KMS-11 (cell line): ENCODE data around the gene TCAP.

Source experiments
- H2AFZ ChIP-seq: fragments of 200-600 bp; sonication (generic); 2 replicates; pipeline ENCODE4 v1.6.1; 2016; ENCODE audit warnings: antibody characterized with exemption, mixed run types, low read depth
- H3K27ac ChIP-seq: fragments of 200-600 bp; sonication (generic); 2 replicates; pipeline ENCODE4 v1.6.1; 2016; ENCODE audit warnings: mild to moderate bottlenecking, mixed run types
- H3K27me3 ChIP-seq: fragments of 200-600 bp; sonication (generic); 2 replicates; pipeline ENCODE4 v1.6.1; 2017; ENCODE audit warnings: mild to moderate bottlenecking, low read depth, mixed run types, moderate library complexity; ENCODE audit not compliant: insufficient read depth
- H3K36me3 ChIP-seq: fragments of 200-600 bp; sonication (generic); 2 replicates; pipeline ENCODE4 v1.6.1; 2017; ENCODE audit warnings: mild to moderate bottlenecking, mixed run types; ENCODE audit not compliant: insufficient read depth
- H3K4me1 ChIP-seq: fragments of 200-600 bp; sonication (generic); 2 replicates; pipeline ENCODE4 v1.6.1; 2016; ENCODE audit warnings: mild to moderate bottlenecking, low read depth, mixed run types; ENCODE audit not compliant: poor library complexity, severe bottlenecking
- H3K4me2 ChIP-seq: fragments of 200-600 bp; sonication (generic); 2 replicates; pipeline ENCODE4 v1.7.0; 2016; ENCODE audit warnings: mild to moderate bottlenecking, mixed run types
- H3K4me3 ChIP-seq: fragments of 200-600 bp; sonication (generic); IDR thresholded peaks from 2 replicates; pipeline ENCODE4 v1.6.1; 2017; ENCODE audit warnings: low read depth, low read length, mixed read lengths; ENCODE audit not compliant: insufficient read depth
- H3K79me2 ChIP-seq: fragments of 200-600 bp; sonication (generic); 2 replicates; pipeline ENCODE4 v1.6.1; 2016; ENCODE audit warnings: low read depth, mixed run types; ENCODE audit not compliant: insufficient read depth
- H3K9ac ChIP-seq: fragments of 200-600 bp; sonication (generic); 2 replicates; pipeline ENCODE4 v1.6.1; 2016; ENCODE audit warnings: mild to moderate bottlenecking, mixed run types
- H4K20me1 ChIP-seq: fragments of 200-600 bp; sonication (generic); 2 replicates; pipeline ENCODE4 v1.6.1; 2016; ENCODE audit warnings: mild to moderate bottlenecking, mixed run types; ENCODE audit not compliant: insufficient read depth
- TF ChIP-seq, protein P1 (sequence below): fragments of 200-600 bp; sonication (generic); conservative IDR thresholded peaks from 2 replicates; pipeline ENCODE4 v1.6.1; 2017; ENCODE audit warnings: low read depth, mild to moderate bottlenecking, antibody characterized with exemption, low read length, moderate library complexity, mixed read lengths

Gene TCAP

DNA sequence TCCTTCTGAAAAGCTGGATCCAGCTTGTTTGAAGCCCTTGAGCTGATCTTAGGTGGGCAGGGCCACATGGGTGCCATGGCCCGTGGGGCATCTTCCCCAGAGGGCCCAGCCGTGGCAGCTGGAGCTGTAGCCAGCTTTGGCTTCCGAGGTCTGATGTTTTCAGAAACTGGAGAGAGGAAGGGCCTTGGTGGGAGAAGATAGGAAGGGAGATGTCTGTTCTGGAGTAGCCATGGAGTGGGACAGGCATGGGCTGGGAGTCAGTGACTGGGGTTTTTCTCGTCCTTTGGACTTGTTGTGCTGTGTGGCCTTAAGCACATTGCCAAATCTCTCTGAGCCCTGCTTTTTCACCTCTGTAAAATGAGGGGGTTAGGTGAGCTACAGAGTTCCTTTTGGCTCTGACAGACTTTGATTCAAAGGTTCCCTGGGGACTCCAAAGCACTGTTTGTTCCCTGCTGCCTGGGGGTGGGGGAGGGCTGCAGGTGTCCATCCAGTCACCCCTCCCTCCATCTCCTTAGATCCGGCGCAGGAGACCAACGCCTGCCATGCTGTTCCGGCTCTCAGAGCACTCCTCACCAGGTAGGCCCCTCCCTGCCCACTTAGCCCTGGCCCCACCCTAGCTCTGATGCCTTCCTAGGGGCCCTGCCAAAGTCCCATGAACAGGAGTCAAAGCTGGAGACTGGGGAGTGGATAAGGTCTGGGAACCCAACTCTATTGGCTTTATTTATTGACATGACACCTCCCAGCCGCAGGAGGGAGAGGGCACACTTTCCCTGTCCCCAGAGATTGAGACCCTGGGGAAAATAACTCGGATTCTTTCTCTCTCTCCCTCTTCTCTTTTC lies 36.3 kb upstream of the TCAP start:
- Histone ChIP-seq H4K20me1 (no peaks in the 10 kb centered on the region), H3K79me2 (no peaks in the 10 kb centered on the region), H3K27ac (no peak overlapping the region), H3K27me3 (peaks cover 8% of the 10 kb centered on the region; the same call in 1 of the 2 replicates), H3K36me3 (no peaks in the 10 kb centered on the region), H3K4me2 (no peak overlapping the region), H3K4me1 (peaks cover 2% of the 10 kb centered on the region), H3K9ac (no peak overlapping the region), H3K4me3 (no peak overlapping the region), H2AFZ (no peak overlapping the region)
- TF ChIP-seq, protein P1, sequence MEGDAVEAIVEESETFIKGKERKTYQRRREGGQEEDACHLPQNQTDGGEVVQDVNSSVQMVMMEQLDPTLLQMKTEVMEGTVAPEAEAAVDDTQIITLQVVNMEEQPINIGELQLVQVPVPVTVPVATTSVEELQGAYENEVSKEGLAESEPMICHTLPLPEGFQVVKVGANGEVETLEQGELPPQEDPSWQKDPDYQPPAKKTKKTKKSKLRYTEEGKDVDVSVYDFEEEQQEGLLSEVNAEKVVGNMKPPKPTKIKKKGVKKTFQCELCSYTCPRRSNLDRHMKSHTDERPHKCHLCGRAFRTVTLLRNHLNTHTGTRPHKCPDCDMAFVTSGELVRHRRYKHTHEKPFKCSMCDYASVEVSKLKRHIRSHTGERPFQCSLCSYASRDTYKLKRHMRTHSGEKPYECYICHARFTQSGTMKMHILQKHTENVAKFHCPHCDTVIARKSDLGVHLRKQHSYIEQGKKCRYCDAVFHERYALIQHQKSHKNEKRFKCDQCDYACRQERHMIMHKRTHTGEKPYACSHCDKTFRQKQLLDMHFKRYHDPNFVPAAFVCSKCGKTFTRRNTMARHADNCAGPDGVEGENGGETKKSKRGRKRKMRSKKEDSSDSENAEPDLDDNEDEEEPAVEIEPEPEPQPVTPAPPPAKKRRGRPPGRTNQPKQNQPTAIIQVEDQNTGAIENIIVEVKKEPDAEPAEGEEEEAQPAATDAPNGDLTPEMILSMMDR = no peak

DNA sequence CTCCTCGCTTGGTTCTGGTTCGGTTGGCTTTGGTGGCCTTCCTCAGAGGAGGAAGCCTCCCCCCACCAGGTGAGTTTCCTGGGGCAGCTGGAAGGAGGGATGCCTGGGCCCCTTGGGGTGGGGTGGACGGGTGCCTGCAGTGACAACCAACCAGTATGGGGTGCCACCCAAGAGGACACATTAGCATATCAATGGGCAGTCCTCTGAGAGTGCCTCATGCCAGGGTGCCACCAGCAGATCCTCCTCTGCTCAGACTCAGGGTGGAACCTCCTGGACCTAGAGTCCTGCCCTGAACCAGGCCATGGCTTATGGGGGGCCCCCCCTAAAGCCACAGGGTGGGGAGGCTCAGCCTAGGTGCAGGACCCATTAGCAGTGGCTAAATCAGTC lies 35.7 kb upstream of the TCAP start:
- no peak overlapping the region for H3K4me3 ChIP-seq
- no peaks in the 10 kb centered on the region for H3K36me3 ChIP-seq
- H4K20me1 ChIP-seq = no peaks in the 10 kb centered on the region
- H3K27ac ChIP-seq = no peak overlapping the region
- no peak overlapping the region for H3K9ac ChIP-seq
- H2AFZ ChIP-seq = no peak overlapping the region
- TF ChIP-seq, protein P1 = no peak
- peaks cover 8% of the 10 kb centered on the region; the same call in 1 of the 2 replicates for H3K27me3 ChIP-seq
- no peak overlapping the region for H3K4me2 ChIP-seq
- H3K4me1 ChIP-seq = peaks cover 4% of the 10 kb centered on the region
- H3K79me2 ChIP-seq = no peaks in the 10 kb centered on the region

DNA sequence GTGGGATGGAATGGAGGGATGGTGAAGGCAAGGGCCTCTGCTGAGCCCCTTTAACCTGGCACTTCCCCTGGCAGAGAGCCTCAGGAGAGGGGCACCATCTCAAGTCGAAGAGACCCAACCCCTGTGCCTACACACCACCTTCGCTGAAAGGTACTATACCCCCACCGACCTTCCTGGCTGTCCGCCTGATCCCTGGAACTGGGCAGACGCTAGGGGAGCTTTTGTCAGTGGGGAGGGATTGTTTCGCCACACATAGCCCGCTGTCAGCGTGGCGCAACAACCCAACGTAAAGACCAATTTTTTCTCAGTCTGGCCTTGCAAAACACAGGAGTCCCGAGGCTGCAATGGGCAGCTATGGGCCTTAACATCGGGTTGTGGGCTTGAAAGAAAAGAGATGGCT lies 35.3 kb upstream of the TCAP start:
- Histone ChIP-seq H3K4me1 (peaks cover 8% of the 10 kb centered on the region), H4K20me1 (no peaks in the 10 kb centered on the region), H3K9ac (no peak overlapping the region), H3K27ac (no peak overlapping the region), H3K4me3 (no peak overlapping the region), H3K27me3 (peaks cover 8% of the 10 kb centered on the region; the same call in 1 of the 2 replicates), H2AFZ (no peak overlapping the region), H3K36me3 (no peaks in the 10 kb centered on the region), H3K79me2 (no peaks in the 10 kb centered on the region), H3K4me2 (no peak overlapping the region)
- TF ChIP-seq, protein P1 = no peak

DNA sequence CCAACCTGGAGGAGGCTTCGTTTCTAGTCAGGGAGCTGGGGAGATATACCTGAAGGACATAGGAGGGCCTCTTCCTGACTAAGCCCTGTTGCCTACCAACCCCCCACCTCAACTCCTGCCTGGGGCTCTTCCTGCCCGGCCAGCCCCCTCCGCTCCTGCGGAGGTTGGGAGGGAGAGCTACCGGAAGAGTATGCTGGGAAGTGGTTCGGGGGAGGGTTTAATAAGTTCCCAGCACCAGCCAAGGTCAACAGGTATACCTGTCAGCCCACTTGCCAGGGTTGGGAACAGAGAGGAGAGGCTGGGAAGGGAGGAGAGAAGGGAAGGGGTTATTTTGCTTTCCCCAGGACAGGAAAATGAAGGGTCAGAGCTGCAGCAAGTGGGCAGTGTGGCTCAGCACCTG lies 33.7 kb upstream of the TCAP start:
- Histone ChIP-seq H4K20me1 (no peaks in the 10 kb centered on the region), H2AFZ (no peak overlapping the region), H3K27ac (no peak overlapping the region), H3K36me3 (no peaks in the 10 kb centered on the region), H3K4me3 (no peak overlapping the region), H3K79me2 (no peaks in the 10 kb centered on the region), H3K27me3 (peaks cover 8% of the 10 kb centered on the region; the same call in 1 of the 2 replicates), H3K4me2 (no peak overlapping the region), H3K4me1 (peaks cover 18% of the 10 kb centered on the region), H3K9ac (no peak overlapping the region)
- TF ChIP-seq, protein P1 = no peak
